GM19193 (cell line): ENCODE data around the gene PDE4D.

Experiments
- POLR2A ChIP-seq: IDR thresholded peaks from 4 replicates; pipeline ENCODE4 v1.6.1; 2011; ENCODE audit not compliant: insufficient read depth, insufficient read length; ENCODE audit errors: extremely low read depth

The PDE4D gene

GRCh38 chr5:59893429-59894227, at the start of gene PDE4D:
TSS of gene PDE4D (minus strand) at chr5:59893726.
- no peak for TF ChIP-seq POLR2A

GRCh38 chr5:59937633-59938032, 44.1 kb upstream of the PDE4D start:
- no peak for TF ChIP-seq POLR2A

GRCh38 chr5:59923465-59923864, 29.9 kb upstream of the PDE4D start:
- no peak for TF ChIP-seq POLR2A

- TF ChIP-seq POLR2A, result no peak
Observed at GRCh38 chr5:59922220-59922619, 28.7 kb upstream of the PDE4D start.

- no peak for TF ChIP-seq POLR2A
Observed at GRCh38 chr5:59921816-59922215, 28.3 kb upstream of the PDE4D start.

- no peak for TF ChIP-seq POLR2A
Observed at GRCh38 chr5:59919484-59919883, 26.0 kb upstream of the PDE4D start.

GRCh38 chr5:59917121-59917520, 23.6 kb upstream of the PDE4D start:
- TF ChIP-seq POLR2A, result no peak

- TF ChIP-seq POLR2A, result no peak
Observed at GRCh38 chr5:59905188-59905587, 11.7 kb upstream of the PDE4D start.

- TF ChIP-seq POLR2A, result no peak
Observed at GRCh38 chr5:59897075-59897474, 3.5 kb upstream of the PDE4D start.

- TF ChIP-seq POLR2A, result no peak
Observed at GRCh38 chr5:59891962-59892643, 1.4 kb downstream of the PDE4D start.

GRCh38 chr5:59887274-59887673, 6.3 kb downstream of the PDE4D start:
- TF ChIP-seq POLR2A, result no peak

GRCh38 chr5:59874675-59875074, 18.9 kb downstream of the PDE4D start:
- TF ChIP-seq POLR2A, result no peak

GRCh38 chr5:59873113-59873512, 20.4 kb downstream of the PDE4D start:
- TF ChIP-seq POLR2A, result no peak

- no peak for TF ChIP-seq POLR2A
Observed at GRCh38 chr5:59866661-59867060, 26.9 kb downstream of the PDE4D start.

GRCh38 chr5:59864718-59865117, 28.8 kb downstream of the PDE4D start:
- no peak for TF ChIP-seq POLR2A

GRCh38 chr5:59863777-59864176, 29.7 kb downstream of the PDE4D start:
- no peak for TF ChIP-seq POLR2A
